Neural progenitor cell (in vitro differentiated cells): ENCODE measurements around the gene ZCWPW1.

Experiments
- EZH2 ChIP-seq: fragments of 200-600 bp; sonication (generic); IDR thresholded peaks from 2 replicates; pipeline ENCODE4 v1.6.1; 2017; ENCODE audit warnings: antibody characterized with exemption, mild to moderate bottlenecking, moderate library complexity
- EZH2phosphoT487 ChIP-seq: fragments of 200-600 bp; sonication (generic); IDR thresholded peaks from 2 replicates; pipeline ENCODE4 v1.6.1; 2017; ENCODE audit warnings: antibody characterized with exemption
- TF ChIP-seq, protein P1 (sequence below): fragments of 200-600 bp; sonication (generic); IDR thresholded peaks from 2 replicates; pipeline ENCODE4 v1.5.1; 2017; ENCODE audit warnings: antibody characterized with exemption, mild to moderate bottlenecking

DNA sequence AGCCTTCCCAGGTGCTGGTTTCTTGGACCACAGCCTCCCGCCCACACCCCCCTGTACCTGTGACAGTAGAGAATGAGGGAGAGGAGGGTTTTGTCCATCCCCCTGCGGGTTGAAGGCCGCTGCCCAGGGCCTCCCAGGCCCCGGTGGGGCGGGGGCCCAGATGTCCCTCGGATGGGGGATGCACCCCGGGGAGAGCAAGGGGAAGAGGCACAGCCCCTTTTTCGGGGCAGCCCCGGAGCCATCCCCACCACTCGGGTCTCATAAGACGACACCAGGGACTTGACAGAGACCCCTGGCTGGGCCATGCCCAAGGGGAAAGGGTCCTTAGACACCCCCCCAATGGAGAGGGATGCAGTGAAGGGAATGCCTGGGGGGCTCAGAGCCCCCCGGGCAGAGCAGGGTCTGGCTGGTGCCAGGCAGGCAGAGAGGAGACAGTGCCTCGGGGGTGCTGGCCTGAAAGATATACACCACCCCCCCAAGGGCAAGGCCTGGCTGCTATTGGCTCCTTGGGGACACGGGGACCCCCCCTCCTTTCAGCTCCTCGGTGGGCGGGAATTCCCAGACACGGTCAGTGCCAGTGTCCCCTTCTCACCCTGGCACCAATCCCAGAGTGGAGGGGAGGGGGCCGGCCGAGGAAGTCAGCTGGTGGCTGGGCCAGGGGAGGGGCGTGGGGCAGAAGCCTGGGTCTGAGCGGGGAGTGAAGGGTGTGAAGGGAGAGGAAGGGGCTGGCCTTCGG is 39.3 kb upstream of the ZCWPW1 start:
- TF ChIP-seq, protein P1, sequence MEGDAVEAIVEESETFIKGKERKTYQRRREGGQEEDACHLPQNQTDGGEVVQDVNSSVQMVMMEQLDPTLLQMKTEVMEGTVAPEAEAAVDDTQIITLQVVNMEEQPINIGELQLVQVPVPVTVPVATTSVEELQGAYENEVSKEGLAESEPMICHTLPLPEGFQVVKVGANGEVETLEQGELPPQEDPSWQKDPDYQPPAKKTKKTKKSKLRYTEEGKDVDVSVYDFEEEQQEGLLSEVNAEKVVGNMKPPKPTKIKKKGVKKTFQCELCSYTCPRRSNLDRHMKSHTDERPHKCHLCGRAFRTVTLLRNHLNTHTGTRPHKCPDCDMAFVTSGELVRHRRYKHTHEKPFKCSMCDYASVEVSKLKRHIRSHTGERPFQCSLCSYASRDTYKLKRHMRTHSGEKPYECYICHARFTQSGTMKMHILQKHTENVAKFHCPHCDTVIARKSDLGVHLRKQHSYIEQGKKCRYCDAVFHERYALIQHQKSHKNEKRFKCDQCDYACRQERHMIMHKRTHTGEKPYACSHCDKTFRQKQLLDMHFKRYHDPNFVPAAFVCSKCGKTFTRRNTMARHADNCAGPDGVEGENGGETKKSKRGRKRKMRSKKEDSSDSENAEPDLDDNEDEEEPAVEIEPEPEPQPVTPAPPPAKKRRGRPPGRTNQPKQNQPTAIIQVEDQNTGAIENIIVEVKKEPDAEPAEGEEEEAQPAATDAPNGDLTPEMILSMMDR: no peak
- no peak for TF ChIP-seq EZH2
- TF ChIP-seq EZH2phosphoT487: no peak
